DMS153 (cell line): ENCODE measurements around the gene CRX.
A peak's percentile ranks its signal among the peaks of the same experiment; 100 is the strongest.
"Not testable (repeated sequence)": the region's sequence is repeated elsewhere in the genome, so short reads cannot be mapped to it uniquely, and the experiment has no call there.

ENCODE experiments used
- DNase-seq: peaks from one replicate; lab custom pipeline; 2025; lab: John Stamatoyannopoulos, UW

The CRX gene

GRCh38 chr19:47821460-47822020 is at the start of gene CRX:
Gene CRX, plus strand, starts transcription at chr19:47821937. Its CDS starts 12,507 bp downstream, at chr19:47834444.
- DNase-seq = no peak

DNA sequence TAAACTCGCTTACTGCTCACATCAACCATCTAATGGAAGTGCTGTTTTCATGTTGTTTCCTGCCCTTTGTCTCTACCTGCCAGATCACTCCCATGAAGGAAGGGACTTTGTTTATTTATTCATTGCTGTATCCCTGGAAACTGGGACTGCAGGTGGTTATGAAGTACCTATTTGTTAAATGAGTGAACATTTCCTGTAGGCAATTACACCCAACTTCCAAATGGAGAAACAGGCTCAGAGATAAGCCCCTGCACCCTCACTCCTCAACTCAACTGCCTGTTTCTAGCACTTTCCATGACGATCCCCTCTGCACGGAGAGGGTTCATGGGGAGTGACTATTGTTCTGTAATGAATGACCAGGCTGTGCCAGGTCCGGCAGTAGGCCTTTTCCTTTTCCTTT is 45.2 kb upstream of the CRX start:
- DNase-seq = peak; percentile 100

DNA sequence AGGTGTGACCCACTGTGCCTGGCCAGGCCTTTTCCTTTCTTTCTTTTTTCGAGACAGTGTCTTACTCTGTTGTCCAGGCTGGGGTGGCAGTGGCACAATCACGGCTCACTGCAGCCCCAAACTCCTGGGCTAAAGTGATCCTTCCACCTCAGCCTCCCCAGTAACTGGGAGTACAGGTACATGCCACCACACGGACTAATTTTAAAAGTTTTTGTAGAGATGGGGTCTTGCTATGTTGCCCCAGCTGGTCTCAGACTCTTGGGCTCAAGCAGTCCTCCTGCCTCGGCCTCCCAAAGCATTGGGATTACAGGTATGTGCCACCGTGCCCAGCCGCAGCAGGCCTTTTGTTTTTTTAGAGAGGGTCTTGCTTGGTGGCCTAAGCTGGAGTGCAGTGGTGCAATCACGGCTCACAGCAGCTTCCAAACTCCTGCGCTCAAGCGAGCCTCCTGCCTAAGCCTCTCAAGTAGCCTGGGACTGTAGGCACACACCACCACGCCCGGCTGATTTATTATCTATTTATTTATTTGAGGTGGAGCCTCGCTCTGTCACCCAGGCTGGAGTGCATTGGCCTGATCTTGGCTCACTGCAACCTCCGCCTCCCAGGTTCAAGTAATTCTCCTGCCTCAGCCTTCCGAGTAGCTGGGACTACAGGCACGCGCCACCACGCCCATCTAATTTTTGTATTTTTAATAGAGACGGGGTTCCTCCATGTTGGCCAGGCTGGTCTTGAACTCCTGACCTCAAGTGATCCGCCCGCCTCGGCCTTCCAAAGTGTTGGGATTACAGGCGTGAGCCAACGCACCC is 44.3 kb upstream of the CRX start:
- DNase-seq = peak; percentile 77

- DNase-seq = peak; percentile 60
Observed at GRCh38 chr19:47778049-47778953, 43.4 kb upstream of the CRX start, which contains the start of gene SELENOW. Gene SELENOW, plus strand, starts transcription at chr19:47778703. Its CDS starts 83 bp downstream, at chr19:47778786.

GRCh38 chr19:47778954-47779351 is 42.8 kb upstream of the CRX start:
- no peak for DNase-seq

- no peak for DNase-seq
Observed at GRCh38 chr19:47779524-47780214, 42.1 kb upstream of the CRX start.

GRCh38 chr19:47780215-47780551 is 41.6 kb upstream of the CRX start:
- DNase-seq = no peak

GRCh38 chr19:47781590-47782262 is 40.0 kb upstream of the CRX start:
- no peak for DNase-seq

GRCh38 chr19:47786566-47786965 is 35.2 kb upstream of the CRX start:
- DNase-seq = no peak

DNA sequence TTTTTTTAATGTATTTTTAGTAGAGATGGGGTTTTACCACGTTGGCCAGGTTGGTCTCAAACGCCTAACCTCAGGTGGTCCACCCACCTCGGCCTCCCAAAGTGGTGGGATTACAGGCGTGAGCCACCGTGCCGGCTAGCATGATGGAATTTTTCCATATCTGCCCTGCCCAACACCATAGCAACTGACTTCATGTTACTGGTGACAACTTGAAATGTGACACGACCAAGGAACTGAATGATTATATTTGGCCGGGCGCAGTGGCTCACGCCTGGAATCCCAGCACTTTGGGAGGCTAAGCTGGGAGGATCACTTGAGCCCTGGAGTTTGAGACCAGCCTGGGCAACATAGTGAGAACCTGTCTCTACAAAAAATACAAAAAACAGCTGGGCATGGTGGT is 34.4 kb upstream of the CRX start:
- not testable (repeated sequence) for DNase-seq

DNA sequence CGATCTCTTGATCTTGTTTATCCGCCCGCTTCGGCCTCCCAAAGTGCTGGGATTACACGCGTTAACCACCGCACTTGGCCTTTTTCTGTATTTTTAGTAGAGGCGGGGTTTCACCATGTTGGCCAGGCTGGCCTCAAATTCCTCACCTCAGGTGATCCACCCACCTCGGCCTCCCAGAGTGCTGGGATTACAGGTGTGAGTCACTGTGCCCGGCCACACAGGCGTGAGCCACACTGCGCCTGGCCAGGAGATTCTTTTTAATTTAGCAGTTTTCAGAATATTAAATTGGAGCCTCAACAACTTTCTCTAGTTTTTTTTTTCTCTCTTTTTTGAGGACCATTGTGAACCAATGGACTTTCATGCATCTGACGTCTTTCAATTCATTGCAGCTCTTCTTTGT is 31.9 kb upstream of the CRX start:
- DNase-seq = not testable (repeated sequence)

DNA sequence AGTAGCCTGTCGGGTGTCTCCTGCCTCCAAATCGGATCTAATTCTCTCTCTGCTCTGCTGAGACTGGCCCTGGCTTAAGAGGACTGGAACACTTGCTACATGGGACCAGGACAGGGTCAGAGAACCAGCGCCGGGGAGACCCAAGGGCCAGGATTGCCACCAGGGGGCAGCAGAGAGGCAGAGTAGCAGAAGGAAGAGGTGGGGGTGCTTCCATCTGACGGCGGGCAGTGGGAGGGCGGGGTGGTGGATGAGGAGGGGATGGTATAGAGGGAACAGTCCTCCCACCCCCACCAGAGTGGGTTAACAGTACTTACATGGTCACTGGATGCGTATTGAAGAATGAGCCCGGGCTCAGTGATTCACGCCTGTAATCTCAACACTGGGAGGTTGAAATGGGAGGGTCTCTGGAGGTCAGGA is 31.3 kb upstream of the CRX start:
- peak; percentile 9 for DNase-seq

- DNase-seq = no peak
Observed at GRCh38 chr19:47792616-47793015, 29.1 kb upstream of the CRX start.

DNA sequence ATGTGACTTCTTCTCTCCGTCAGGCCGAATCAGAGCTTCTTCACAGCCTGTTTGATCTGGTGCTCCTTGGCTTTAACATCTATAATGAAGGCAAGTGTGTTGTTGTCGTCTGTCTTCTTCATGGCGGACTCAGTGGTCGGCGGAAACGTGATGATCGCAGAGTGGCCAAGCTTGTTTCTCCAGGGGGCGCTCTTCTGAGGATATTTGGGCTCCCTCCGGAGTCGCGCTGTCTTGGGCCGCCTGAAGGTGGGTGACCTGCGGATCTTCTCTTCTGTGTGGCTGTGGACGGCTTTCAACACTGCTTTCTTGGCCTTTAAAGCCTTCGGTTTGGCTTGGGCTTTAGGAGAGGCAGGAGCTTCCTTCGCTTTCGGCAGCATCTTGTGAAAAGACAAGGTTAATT is 27.2 kb upstream of the CRX start:
- DNase-seq = no peak

GRCh38 chr19:47796785-47797184 is 25.0 kb upstream of the CRX start:
- no peak for DNase-seq

DNA sequence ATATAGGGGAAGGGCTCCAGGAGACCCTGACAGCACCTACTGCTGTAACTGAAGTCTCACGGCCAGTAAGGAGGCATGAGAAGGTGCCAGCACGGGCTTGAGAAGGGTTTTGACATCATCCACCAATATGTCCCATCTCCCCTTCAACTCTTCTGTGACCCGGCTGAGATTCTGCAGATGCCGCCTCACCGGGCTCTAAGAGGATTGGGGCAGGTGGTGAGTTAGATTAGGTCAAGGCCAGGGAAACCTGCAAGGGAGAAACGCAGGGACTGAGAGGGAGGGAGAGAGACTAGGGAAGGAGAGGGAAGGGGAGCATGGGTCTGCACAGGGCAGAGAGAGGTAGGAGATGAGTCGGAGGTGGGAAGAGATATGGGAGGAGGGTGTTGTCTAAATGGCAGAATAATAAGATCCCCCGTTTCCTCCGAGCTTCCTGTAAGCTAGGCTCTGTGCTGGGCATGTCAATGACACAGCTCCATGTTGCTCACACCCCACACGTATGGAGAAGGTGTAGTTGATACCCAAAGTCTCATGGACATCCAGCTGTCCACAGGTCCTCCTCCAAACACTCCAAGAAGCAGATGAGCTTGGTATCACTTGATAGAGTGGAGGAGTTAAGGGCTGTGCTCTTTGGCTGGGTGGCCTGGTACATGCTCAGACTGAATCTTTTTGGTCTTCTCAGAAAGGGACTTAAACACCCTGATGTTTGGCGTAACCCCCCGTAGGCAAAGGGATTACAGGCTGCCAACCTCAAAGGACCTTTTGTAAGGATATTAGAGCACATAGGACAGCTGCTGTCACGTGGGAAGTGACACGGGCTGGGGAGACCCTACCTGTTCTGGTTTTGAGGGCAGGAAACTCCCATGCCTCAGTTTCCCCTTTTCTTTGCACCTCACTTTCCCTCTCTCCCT is 23.5 kb upstream of the CRX start:
- no peak for DNase-seq

DNA sequence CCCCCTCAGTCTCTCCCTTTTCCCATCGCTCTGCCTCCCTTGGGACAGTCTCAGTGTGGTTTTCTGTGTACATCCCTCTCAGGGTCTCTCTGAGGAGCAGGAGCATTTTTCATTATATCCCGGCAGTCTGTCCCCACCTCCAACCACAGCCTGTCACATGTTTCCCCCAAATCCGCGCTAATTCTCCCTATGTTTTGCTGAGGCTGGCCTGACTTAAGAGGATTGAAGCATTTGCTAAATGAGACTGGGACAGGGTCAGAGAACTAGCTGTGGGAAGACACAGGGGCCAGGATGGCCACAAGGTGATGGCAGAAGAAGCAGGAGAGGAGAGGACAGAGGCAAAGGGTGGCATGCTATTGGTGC is 22.9 kb upstream of the CRX start:
- DNase-seq = no peak

GRCh38 chr19:47801270-47801669 is 20.5 kb upstream of the CRX start:
- DNase-seq = no peak

GRCh38 chr19:47802521-47803043 is 19.2 kb upstream of the CRX start:
- DNase-seq = no peak

DNA sequence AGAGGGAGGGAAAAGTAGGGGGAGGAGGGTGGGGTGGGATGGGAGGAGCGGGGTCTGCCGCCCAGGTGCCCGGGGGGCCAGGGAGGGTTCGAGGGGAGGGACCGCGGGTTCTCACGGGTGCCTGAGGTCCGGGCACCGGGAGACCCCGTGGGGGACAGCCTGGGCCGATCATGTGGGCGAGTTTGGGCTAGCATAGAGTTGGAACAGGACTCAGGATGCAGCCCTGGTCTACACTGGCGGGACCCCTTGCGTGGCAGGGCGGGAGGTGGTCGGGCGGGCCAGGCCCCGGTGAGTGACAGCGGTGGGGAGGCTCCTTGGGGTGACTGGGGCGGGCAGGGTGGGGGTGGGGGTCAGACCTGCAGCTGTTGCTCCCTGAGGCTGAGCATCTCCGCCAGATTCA is 18.6 kb upstream of the CRX start:
- not testable (repeated sequence) for DNase-seq
